Astrocyte of the cerebellum (primary cell): Measurements from ENCODE around the gene ARID5A.

ENCODE experiments used
- DNase-seq: peaks from one replicate; pipeline ENCODE4 v3.0.0-alpha.2; 2011; ENCODE audit warnings: low read depth
- H3K4me3 ChIP-seq: 2 replicates; pipeline ENCODE4 v1.5.1; 2011; ENCODE audit warnings: mild to moderate bottlenecking, low read depth, low read length, moderate library complexity
- in situ Hi-C: cut with HindIII; loops from 2 replicates; pipeline ENCODE4 v1.10.0; 2017; ENCODE audit warnings: low sequenced_read_pairs
- TF ChIP-seq, protein P1 (sequence below): IDR thresholded peaks from 2 replicates; pipeline ENCODE4 v1.5.1; 2012; ENCODE audit warnings: low read length, low read depth, moderate library complexity, mild to moderate bottlenecking; ENCODE audit errors: missing control alignments

Gene ARID5A

DNA sequence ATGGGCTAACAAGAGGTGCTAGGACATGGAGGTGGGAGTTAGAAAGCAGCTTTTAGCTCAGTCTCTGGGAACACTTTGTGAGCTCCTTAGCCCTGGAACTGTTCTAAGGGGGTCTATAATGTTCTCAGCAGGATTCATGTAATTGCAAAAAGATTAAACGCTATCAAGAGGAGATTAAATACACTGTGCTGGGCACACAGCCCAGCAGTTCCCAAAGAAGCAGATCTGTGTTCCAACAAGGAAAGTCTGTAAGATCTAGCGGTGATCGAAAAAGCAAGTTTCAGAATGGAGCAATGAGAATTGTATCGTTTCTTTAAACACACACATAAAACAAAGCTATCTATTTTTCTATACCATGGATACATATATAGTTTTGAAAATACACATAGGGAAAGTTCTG, 2.4 kb upstream of the ARID5A start:
- TF ChIP-seq, protein P1, sequence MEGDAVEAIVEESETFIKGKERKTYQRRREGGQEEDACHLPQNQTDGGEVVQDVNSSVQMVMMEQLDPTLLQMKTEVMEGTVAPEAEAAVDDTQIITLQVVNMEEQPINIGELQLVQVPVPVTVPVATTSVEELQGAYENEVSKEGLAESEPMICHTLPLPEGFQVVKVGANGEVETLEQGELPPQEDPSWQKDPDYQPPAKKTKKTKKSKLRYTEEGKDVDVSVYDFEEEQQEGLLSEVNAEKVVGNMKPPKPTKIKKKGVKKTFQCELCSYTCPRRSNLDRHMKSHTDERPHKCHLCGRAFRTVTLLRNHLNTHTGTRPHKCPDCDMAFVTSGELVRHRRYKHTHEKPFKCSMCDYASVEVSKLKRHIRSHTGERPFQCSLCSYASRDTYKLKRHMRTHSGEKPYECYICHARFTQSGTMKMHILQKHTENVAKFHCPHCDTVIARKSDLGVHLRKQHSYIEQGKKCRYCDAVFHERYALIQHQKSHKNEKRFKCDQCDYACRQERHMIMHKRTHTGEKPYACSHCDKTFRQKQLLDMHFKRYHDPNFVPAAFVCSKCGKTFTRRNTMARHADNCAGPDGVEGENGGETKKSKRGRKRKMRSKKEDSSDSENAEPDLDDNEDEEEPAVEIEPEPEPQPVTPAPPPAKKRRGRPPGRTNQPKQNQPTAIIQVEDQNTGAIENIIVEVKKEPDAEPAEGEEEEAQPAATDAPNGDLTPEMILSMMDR = no peak
- DNase-seq = no peak
- in situ Hi-C loops = loop anchor here (25.0 kb wide), 1 partner anchor 247 kb away; no protein-coding TSS in a partner anchor
- no peak overlapping the region for H3K4me3 ChIP-seq

DNA sequence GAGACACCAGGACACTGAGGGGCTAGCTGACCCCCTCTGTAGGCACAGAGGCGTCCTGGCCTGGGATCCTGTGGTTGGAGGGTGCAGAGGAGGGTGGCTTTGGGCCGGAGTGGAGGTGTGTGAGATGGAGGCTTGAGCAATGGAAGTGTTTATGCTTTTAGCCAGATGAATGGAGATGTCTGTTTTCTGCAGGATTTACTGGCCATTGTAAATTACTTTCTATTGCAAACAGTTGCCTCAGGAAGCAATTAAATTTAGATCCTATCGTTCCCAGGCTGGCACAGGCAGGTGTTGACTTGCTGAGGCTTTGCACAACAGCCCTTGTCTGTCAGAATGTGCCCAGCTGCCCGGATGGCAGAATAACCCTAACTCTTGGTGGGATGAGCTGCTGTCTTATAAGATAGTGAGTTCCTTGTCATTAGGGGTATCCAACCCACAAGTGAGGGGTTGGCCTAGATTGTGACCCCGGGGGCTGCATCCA, 1.8 kb upstream of the ARID5A start:
- no peak for DNase-seq
- H3K4me3 ChIP-seq = no peak overlapping the region
- in situ Hi-C loops = loop anchor here (25.0 kb wide), 1 partner anchor 247 kb away; no protein-coding TSS in a partner anchor
- TF ChIP-seq, protein P1 = no peak

DNA sequence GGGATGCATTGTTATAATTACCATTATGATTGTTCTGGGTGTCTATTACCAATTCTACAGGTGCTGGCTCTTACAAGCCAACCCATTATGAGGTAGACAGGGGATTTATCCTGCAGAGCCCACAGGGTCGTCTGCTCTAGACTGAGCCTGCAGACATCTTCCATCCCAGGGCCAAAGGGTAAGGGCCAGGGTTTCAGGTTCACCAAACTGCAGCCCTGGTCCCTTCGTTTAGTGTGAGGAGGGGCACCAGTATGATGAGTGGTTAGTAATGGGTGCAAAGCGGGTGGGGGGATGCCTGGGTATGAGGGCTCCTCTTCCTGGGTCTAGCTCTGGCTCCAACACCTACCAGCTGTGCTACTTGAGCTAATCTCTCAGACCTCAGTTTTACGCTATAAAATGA, 1.2 kb upstream of the ARID5A start:
- DNase-seq = no peak
- in situ Hi-C loops = loop anchor here (25.0 kb wide), 1 partner anchor 248 kb away; no protein-coding TSS in a partner anchor
- H3K4me3 ChIP-seq = no peak overlapping the region
- TF ChIP-seq, protein P1 = no peak

DNA sequence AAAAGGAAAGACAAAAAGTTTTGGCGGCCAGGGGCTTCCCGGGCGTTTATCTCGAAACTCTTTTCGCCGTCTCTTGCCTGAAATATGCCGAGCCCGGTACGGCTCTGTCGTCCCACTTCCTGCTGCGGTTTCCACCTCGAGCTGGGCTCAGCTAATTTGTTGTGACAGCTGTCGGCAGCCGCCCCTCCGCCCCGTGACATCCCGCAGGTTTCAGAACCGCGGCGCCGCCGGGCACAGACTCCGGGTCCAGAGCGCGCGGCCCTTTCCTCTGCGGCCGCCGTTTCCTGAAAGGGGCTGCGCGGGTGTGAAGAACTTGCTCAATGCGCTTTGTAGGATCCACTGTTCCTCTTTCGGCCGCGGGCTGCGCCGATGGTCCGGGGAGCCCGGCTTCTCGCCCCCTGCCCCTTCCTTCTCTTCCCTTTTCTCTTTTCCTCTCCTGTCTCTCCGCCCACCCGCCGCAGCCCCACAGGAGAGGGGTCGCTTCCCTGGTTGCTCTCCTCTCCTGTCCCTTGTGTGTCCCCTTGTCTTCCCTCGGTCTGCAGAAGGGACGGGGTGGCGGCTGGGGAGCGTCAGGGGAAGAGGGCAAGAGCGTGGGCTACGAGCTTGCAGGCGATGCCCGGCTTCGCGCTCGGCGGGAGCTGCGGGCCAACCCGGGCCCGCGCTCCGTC, 648 bp downstream of the ARID5A start:
- TF ChIP-seq, protein P1 = no peak
- peak overlapping the region; percentile 63 for H3K4me3 ChIP-seq
- peak; percentile 24 for DNase-seq
- in situ Hi-C loops = loop anchor here (25.0 kb wide), 1 partner anchor 250 kb away; no protein-coding TSS in a partner anchor

DNA sequence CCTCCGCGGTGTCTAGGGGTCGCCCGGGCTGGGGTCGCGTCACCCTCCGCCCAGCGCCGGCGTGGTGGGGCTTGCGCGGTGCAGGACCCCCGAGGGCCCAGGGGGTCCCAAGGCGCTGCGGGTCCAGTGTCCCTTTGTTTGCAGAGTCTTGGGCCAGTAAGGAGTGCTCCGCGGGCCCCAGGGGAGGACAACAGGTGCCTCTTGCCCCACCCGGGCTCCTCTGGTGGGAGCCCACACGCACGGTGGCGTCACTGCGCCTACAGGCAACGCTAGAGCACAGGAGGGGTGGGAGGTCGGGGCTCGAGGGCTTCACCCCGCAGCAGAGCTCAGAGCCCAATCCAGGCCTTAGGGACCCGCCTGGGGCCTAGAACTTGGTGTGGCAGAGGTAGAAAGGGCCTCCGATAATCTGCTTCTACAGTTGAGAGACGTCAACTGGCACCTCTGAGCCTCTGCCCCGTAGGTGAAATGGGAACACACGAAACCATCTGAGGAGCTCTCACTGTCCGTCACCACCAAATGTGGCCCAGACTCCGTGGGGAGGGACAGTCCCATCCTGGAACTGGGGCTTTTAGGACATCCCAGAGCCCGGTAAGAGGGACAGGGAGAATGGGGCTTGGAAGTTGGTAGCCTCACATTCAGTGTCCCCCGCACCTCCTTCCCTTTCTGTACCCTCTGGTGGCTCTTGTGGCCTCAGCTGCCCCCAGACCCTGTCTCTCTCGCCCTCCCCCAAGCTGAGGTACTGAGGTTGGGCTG, 1.4 kb downstream of the ARID5A start:
- TF ChIP-seq, protein P1 = no peak
- peak overlapping the region; percentile 63 for H3K4me3 ChIP-seq
- no peak for DNase-seq
- in situ Hi-C loops = loop anchor here (25.0 kb wide), 1 partner anchor 251 kb away; no protein-coding TSS in a partner anchor

DNA sequence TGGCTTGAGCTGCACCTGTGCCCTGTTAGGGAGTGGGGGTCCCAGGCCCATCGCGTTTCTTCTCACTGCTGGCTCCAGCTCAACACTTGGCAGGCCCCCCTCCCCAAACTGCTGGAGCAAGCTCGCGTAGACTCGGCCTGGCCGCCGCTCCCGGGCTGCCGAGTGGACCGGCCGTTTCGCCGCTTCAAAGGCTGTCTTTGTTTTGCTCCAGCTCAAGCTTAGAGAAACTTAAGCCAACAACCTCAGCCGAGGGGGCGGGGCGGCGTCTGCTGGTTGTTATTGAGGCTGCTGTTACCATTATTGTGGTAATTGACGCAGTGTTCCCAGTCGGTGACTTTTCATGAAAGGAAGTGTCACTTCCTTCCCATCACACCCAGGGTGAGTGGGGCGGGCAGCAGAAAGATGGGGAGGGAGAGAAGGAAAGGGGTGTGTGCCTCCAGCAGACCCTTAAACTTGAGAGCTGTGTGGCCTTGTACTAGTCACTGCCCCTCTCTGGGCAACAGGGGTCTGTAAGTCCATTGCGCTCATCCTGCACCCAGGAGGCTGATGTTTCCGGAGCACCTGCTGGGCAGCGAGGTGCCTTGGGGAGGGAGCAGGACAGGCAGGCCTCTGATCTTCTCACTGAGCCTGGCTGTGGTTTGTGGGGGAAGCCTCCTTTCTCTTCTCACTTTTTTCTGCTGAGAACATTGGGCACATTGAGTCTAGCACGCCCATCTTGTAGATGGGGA, 2.1 kb downstream of the ARID5A start:
- TF ChIP-seq, protein P1 = no peak
- in situ Hi-C loops = loop anchor here (25.0 kb wide), 1 partner anchor 251 kb away; no protein-coding TSS in a partner anchor
- H3K4me3 ChIP-seq = peak overlapping the region; percentile 63
- no peak for DNase-seq
